HFFc6 (cell line): Measurements from ENCODE around the gene SPDEF. TPM values are rescaled to one million over a fixed set of nuclear protein-coding genes. Genes with fewer than 3 reads are reported as not detected.

Experiments
- DNase-seq: peaks from one replicate; pipeline ENCODE4 v3.0.0-alpha.2; 2018
- H3K27ac Mint-ChIP-seq: 2 replicates; pipeline ENCODE4 v1.8.0; 2020; ENCODE audit warnings: mild to moderate bottlenecking, mixed read lengths
- H3K27me3 Mint-ChIP-seq: 2 replicates; pipeline ENCODE4 v1.8.0; 2021; ENCODE audit warnings: mild to moderate bottlenecking, moderate library complexity, mixed read lengths; ENCODE audit not compliant: insufficient read depth
- H3K36me3 Mint-ChIP-seq: 2 replicates; pipeline ENCODE4 v1.8.0; 2021; ENCODE audit warnings: low read depth, mixed read lengths
- H3K4me1 Mint-ChIP-seq: 2 replicates; pipeline ENCODE4 v1.8.0; 2020; ENCODE audit warnings: low read depth, mixed read lengths
- H3K4me3 Mint-ChIP-seq: 2 replicates; pipeline ENCODE4 v1.8.0; 2020; ENCODE audit warnings: mild to moderate bottlenecking, moderate library complexity, mixed read lengths
- H3K9me3 Mint-ChIP-seq: 2 replicates; pipeline ENCODE4 v1.8.0; 2020; ENCODE audit warnings: mild to moderate bottlenecking, mixed read lengths
- total RNA-seq, 6 experiments: library from RNA; stranded (reverse); fragmentation: NEBNext Ultra II Directional; extraction: Animal tissue kit (Norgen Biotek cat#: 25700); gene quantifications; 2 replicates in 1 of 6; 3 replicates in 5 of 6; pipeline ENCODE4 v1.2.3, GENCODE V29; 2021
- TF ChIP-seq, protein P1 (sequence below): fragments of 200-600 bp; sonication (generic); IDR thresholded peaks from 2 replicates; pipeline ENCODE4 v1.5.0; 2021; ENCODE audit warnings: antibody characterized with exemption, mild to moderate bottlenecking

Gene SPDEF
- total RNA-seq, 6 experiments from 2014 or later = not detected

GRCh38 chr6:34587325-34587724, 31.2 kb upstream of the SPDEF start:
- H3K9me3 Mint-ChIP-seq = no peaks in the 10 kb centered on the region
- no peaks in the 10 kb centered on the region for H3K36me3 Mint-ChIP-seq
- H3K4me3 Mint-ChIP-seq = no peak overlapping the region
- H3K27ac Mint-ChIP-seq = no peak overlapping the region
- H3K4me1 Mint-ChIP-seq = peaks cover 12% of the 10 kb centered on the region; the same call in 1 of the 2 replicates
- TF ChIP-seq, protein P1, sequence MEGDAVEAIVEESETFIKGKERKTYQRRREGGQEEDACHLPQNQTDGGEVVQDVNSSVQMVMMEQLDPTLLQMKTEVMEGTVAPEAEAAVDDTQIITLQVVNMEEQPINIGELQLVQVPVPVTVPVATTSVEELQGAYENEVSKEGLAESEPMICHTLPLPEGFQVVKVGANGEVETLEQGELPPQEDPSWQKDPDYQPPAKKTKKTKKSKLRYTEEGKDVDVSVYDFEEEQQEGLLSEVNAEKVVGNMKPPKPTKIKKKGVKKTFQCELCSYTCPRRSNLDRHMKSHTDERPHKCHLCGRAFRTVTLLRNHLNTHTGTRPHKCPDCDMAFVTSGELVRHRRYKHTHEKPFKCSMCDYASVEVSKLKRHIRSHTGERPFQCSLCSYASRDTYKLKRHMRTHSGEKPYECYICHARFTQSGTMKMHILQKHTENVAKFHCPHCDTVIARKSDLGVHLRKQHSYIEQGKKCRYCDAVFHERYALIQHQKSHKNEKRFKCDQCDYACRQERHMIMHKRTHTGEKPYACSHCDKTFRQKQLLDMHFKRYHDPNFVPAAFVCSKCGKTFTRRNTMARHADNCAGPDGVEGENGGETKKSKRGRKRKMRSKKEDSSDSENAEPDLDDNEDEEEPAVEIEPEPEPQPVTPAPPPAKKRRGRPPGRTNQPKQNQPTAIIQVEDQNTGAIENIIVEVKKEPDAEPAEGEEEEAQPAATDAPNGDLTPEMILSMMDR = no peak
- H3K27me3 Mint-ChIP-seq = peaks cover 4% of the 10 kb centered on the region
- no peak for DNase-seq

DNA sequence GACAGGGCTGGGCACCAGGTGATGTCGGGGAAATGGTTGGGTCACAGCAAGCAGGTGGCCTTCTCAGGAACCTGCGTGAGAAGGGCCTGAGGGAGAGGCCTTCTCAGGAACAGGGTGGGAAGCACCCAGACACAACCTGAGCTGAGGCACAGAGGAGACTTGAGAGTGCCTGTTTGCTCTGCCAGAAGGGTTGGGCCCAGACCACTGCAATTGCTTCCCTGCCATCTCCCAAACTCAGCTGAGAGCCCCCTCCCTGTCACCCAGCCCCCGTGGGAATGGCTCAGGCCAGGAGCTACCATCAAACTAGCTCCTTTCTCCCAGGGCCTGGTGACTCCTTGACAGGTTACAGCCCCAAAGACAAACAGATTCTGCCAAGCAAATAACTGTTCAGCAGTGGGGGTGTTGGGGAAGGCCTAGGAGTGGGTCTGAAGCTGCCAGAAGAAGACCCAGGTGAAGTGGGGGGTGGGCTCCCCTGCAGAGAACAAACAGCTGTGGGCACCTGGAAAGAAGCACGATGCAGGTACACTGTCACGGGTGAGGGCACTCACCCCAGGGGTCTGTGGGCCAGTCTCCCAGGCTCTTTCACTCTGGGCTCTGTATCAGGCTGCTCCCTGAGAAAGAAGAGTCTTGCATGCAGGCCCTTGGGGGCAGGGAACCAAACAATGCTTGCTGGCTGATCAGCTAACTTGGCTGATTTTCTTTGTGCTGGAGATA, 30.4 kb upstream of the SPDEF start:
- Mint-ChIP-seq H3K27me3 (peaks cover 4% of the 10 kb centered on the region), H3K27ac (no peak overlapping the region), H3K36me3 (no peaks in the 10 kb centered on the region), H3K9me3 (no peaks in the 10 kb centered on the region), H3K4me1 (peaks cover 12% of the 10 kb centered on the region; the same call in 1 of the 2 replicates), H3K4me3 (no peak overlapping the region)
- TF ChIP-seq, protein P1 = no peak
- DNase-seq = no peak

GRCh38 chr6:34585512-34586061, 29.5 kb upstream of the SPDEF start:
- H3K4me1 Mint-ChIP-seq = peaks cover 12% of the 10 kb centered on the region; the same call in 1 of the 2 replicates
- no peaks in the 10 kb centered on the region for H3K9me3 Mint-ChIP-seq
- TF ChIP-seq, protein P1 = no peak
- H3K4me3 Mint-ChIP-seq = no peak overlapping the region
- H3K27me3 Mint-ChIP-seq = peaks cover 4% of the 10 kb centered on the region
- H3K36me3 Mint-ChIP-seq = no peaks in the 10 kb centered on the region
- no peak for DNase-seq
- H3K27ac Mint-ChIP-seq = peak overlapping the region; percentile 13; the same call in 1 of the 2 replicates

DNA sequence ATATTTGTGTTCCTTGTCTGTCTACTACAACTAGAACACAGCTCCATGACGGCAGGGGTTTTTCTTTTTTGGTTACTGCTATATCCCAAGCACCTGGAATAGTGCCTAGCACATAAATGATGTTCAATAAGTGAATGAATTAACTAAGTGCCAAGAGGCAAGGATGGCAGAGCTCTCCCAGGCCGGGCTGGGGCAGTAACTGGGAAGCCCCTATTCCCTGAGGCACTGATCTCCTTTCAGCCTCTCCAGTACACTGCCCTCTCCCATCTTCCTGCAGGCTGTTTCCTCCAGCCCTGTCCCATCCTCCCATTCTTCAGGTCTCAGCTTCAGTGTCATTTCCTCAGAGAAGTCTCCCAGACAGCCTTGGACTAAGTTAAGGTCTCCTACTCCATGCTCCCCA, 29.0 kb upstream of the SPDEF start:
- no peak for DNase-seq
- Mint-ChIP-seq H3K9me3 (no peaks in the 10 kb centered on the region), H3K4me1 (peaks cover 12% of the 10 kb centered on the region; the same call in 1 of the 2 replicates), H3K4me3 (no peak overlapping the region), H3K27me3 (peaks cover 4% of the 10 kb centered on the region), H3K27ac (peak overlapping the region; percentile 13; the same call in 1 of the 2 replicates), H3K36me3 (no peaks in the 10 kb centered on the region)
- TF ChIP-seq, protein P1 = no peak

- no peak overlapping the region for H3K27ac Mint-ChIP-seq
Measured at GRCh38 chr6:34584694-34585093, 28.6 kb upstream of the SPDEF start.

More at GRCh38 chr6:34584694-34585093, 28.6 kb upstream of the SPDEF start:
- no peak overlapping the region for H3K4me3 Mint-ChIP-seq
- H3K4me1 Mint-ChIP-seq = peaks cover 12% of the 10 kb centered on the region; the same call in 1 of the 2 replicates
- H3K9me3 Mint-ChIP-seq = no peaks in the 10 kb centered on the region
- no peaks in the 10 kb centered on the region for H3K36me3 Mint-ChIP-seq
- TF ChIP-seq, protein P1 = no peak
- DNase-seq = no peak
- peaks cover 4% of the 10 kb centered on the region for H3K27me3 Mint-ChIP-seq
